ENCODE measurements around the gene CLUH.

DNA sequence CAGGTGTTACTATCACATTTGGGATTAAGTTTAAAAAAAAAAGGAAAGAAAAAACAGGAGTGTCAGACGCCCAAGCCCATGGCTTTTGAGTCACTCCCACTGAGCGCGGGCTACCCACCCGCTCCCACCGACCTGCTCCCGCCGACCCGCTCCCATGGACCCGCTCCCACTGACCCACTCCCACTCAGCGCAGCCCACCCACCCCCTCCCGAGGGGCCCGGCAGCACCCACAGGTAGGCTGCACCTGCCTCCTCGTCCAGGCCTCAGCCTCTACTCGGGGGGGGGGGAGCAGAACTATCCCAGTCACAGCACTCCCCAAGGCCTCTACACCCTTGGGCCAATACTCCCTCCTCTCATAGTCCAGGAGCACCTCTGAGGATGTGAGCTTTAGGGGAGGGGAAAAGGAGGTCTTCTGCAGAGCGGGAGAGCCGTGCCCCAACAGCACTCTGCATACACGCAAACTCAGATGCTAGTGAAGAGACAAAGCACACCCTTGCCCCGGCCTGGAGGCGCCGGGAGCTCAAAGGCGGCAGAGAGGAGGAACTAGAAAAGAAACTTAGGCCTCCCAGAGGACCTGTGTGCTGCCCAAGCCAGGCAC is 2.9 kb downstream of the CLUH start:
- TF ChIP-seq, protein P1, sequence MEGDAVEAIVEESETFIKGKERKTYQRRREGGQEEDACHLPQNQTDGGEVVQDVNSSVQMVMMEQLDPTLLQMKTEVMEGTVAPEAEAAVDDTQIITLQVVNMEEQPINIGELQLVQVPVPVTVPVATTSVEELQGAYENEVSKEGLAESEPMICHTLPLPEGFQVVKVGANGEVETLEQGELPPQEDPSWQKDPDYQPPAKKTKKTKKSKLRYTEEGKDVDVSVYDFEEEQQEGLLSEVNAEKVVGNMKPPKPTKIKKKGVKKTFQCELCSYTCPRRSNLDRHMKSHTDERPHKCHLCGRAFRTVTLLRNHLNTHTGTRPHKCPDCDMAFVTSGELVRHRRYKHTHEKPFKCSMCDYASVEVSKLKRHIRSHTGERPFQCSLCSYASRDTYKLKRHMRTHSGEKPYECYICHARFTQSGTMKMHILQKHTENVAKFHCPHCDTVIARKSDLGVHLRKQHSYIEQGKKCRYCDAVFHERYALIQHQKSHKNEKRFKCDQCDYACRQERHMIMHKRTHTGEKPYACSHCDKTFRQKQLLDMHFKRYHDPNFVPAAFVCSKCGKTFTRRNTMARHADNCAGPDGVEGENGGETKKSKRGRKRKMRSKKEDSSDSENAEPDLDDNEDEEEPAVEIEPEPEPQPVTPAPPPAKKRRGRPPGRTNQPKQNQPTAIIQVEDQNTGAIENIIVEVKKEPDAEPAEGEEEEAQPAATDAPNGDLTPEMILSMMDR (IDR thresholded peaks at IDR 0.05; ENCODE audit: low read depth, low read length) = no peak
- TF ChIP-seq, protein P2, sequence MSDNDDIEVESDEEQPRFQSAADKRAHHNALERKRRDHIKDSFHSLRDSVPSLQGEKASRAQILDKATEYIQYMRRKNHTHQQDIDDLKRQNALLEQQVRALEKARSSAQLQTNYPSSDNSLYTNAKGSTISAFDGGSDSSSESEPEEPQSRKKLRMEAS (IDR thresholded peaks at IDR 0.05; ENCODE audit: low read depth, low read length) = no peak
- no peak for TF ChIP-seq POLR2A (IDR thresholded peaks at IDR 0.05; ENCODE audit: extremely low read depth, insufficient read length)

Data from NB4 (cell line).